CD4-positive, alpha-beta T cell treated with Interleukin-21 for 1 hour (primary cell): ENCODE data around the gene FCGR2B.
"Not testable (repeated sequence)": the region's sequence is repeated elsewhere in the genome, so short reads cannot be mapped to it uniquely, and the experiment has no call there.

Experiments
- DNase-seq: peaks from one replicate; pipeline ENCODE4 v3.0.0-alpha.2; 2020

Gene FCGR2B

GRCh38 chr1:161647507-161648360, 15.2 kb upstream of the FCGR2B start:
- DNase-seq = peak; percentile 48

DNA sequence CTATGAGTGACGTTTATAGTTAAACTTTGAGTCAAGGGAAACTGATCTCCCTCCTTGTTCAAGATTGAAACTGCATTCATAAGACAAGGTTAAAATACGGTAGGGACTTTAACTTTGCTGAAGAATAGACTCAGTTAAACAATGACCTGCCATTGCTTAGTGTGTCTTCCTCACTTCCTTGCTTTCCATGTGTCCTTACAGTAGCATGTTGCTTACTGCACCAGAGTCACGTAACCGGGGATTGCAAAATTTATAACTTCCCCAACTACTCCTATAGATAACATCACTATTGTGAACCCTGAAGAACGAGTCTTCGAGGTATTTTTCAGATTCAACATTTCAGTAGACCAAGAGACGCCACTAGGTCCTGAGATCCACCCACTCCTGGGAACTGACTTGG, 9.4 kb upstream of the FCGR2B start:
- not testable (repeated sequence) for DNase-seq

DNA sequence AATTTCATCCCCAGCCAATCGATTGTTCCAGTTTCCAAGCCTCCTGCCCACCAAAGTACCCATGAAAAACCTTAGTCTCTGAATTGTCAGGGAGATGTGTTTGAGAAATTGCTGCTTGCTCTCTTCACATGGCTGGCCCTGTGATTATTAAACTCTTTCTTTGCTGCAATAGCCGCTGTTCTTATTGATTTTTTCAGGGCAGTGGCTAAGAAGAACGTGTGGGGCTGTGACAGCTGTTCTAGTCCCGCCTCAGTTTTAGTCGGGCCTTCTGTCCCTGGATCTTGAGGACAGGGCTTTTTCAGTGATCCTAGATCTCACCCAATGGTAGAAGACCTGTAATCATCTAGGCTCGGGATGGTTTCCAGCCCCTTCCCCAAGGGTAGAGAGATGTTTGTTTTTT, 9.0 kb upstream of the FCGR2B start:
- not testable (repeated sequence) for DNase-seq

DNA sequence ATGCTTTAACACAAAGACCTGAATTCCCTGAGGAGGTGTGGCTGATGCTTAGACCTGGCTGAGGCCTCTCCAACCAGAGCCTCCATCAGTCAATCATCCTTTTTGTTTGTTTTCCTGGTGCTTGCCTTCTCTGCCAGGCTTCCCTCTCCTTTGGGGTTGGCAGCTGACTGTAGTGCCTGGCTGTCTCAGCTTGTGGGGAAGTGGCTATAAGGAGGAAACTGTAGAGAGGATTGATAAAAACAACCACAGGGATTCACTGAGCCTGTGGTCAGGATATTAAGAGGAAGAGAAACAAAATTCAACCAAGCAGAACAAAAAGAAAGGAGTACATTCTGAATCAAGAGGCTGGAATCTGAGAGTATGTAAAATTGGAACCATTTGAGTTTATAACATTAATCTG, 4.4 kb upstream of the FCGR2B start:
- not testable (repeated sequence) for DNase-seq

GRCh38 chr1:161661660-161662311, 1.2 kb upstream of the FCGR2B start:
- not testable (repeated sequence) for DNase-seq

- not testable (repeated sequence) for DNase-seq
Observed at GRCh38 chr1:161663569-161663968, 626 bp downstream of the FCGR2B start.

DNA sequence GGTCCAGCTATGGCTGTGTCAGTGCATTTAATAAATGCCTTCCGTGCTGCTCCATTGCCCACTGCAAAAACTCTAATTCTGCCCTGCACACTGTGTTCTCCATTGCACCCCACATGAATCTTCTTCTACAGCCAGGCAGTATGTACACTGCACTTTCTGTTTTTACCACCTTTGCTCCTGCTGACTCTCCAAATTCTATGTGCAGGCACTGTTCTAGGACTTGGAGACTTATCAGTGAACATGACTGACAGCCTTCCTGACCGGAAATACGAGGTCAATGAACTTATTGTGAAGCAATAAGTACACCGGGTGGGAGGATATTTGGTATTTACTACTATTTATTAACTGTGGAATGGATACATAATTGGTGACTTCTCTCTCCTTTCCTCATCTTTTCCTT, 1.7 kb downstream of the FCGR2B start:
- DNase-seq = not testable (repeated sequence)

DNA sequence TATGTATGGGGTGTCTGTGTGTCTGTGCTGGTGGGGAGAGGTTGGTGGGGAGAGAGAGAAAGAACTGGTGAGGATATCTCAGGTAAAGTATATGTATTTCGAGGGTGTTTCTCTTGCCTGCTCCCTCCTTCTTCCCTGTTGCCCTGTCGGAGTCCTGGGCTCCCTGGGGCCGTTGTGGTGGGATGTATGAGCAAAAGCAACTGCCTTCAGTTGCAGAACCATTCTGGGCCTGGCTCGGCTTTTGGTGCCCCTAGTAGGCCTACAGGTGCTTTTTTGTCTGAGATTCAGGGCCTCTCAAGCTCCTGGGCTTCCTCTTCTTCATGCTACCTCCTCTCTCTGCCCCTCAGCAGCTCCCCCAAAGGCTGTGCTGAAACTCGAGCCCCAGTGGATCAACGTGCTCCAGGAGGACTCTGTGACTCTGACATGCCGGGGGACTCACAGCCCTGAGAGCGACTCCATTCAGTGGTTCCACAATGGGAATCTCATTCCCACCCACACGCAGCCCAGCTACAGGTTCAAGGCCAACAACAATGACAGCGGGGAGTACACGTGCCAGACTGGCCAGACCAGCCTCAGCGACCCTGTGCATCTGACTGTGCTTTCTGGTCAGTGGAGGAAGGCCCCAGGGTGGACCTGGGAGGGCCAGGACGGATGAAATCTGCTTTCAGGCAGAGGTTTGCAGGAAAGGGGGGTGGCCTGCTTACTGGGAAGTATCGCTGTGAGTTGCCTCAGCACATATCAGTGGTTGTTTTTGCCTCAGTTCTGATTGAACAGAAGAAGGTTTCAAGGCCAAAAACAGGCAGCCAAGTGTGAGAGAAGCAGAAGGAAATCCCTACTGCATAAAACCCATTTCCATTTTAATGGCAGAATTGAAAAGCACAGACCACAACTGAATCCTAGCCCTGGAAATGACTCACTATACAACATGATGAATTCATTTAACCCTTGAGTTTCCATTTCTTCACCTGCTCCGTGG, 8.4 kb downstream of the FCGR2B start:
- DNase-seq = not testable (repeated sequence)

DNA sequence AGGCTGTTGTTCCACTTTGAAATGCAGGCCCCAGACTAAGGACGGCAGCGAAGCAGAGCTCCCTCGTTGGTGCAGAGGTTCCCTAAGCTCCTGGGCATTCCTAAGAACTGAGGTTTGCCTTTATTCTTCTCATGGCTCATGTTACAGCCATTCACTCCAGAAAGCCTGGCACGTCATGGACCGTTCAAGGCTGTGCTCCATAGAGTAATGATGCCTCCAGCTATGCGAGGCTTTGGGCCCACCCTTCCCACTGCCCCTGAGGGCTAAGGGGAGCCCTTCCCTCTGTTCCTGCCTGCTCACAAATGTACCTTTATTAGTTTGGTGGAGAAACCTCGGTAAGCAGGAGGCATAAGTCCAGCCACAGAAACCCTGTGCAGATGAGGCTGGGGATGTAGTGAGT, 10.5 kb downstream of the FCGR2B start:
- not testable (repeated sequence) for DNase-seq

- not testable (repeated sequence) for DNase-seq
Observed at GRCh38 chr1:161674447-161674846, 11.5 kb downstream of the FCGR2B start.

DNA sequence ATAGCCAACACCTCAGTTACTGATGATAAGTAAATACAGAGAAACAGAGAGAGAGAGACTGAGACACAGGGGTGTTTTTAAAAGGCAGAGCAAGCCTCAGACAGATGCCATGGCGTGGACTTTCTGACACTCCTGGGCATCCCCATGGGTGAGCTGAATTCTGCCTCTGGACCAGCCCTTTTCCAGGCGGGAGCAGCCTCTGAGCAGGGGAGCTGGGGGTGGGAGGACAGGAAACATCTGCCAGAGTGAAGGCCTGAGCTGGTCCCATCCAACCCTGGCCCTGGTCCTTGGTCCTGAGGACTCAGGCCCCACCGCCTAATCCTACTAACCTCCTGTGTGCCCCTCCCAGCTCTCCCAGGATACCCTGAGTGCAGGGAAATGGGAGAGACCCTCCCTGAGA, 12.0 kb downstream of the FCGR2B start:
- not testable (repeated sequence) for DNase-seq

DNA sequence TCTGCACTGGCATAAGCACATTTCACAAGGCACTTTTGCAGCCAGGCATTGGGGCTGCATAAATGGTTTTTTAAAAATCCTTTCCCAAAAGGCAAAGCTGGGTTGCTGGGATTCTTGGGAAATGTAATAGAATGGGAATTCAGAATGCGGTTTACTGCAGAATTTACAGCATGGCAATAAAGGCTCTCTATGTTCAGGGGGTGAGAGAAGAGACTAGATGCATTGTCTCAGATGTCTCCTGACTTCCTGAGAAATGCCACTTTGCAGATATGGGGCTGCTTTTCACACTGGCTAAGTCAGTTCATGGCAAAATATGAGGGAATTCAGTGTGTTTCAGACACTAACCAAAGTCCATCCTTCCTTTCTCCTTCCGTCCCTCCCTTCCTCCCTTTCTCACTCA, 13.5 kb downstream of the FCGR2B start:
- no peak for DNase-seq

- no peak for DNase-seq
Observed at GRCh38 chr1:161676958-161677689, 14.2 kb downstream of the FCGR2B start.

DNA sequence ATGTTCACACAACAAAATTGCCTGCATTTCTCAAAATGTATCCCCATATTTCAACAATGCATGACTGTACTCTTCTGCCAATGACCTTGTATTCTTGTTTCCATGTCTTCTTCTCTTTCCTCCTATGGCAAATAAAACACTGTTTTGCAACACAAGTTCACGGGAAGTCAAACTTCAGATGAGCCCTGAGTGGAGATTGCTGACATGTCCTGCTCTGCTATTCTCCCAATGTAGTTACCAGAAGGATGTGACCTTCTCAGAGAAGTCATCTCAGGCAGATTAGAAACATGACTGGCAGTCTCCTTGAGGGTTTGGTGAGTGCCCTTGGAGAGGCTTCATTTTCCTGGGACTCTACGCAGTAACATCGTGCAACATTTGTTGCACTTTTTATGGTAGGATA, 15.6 kb downstream of the FCGR2B start:
- no peak for DNase-seq

DNA sequence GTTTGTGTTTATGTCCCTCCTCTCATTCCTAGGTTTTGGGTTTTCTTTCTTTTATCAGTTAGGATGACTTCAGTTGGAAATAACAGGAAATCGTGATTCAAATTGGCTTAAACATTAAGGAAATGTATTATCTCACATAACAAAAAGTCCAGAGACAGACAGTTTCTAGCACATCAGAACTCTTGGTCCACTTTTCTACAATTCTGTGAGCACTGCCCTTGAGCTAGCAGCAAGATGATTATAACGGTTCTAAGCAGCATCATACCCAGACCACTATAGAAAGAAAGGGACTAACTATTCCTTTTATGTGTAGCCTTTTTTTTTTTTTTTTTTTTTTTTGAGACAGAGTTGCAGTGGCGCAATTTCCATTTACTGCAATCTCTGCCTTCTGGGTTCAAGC, 18.9 kb downstream of the FCGR2B start:
- no peak for DNase-seq

DNA sequence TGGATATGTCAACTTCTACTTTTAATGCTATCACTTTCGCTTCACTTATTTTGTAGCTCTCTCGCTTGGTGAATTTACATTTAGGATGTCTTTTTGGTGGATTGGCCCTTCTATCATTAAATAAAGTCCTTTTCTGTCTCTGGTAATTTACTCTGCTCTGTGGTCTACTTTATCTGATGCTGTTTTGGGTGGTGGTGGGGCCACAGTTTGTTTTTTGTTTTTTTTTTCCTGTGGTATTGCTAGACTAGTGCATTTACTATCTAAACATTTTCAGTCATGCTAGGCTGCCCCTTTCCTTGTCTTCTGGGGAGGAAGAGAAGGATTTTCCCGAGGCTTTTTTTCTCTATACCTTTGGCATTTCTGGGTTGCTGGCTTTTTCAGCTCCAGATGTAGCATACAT, 26.0 kb downstream of the FCGR2B start:
- DNase-seq = no peak

GRCh38 chr1:161691846-161692245, 28.9 kb downstream of the FCGR2B start:
- no peak for DNase-seq

DNA sequence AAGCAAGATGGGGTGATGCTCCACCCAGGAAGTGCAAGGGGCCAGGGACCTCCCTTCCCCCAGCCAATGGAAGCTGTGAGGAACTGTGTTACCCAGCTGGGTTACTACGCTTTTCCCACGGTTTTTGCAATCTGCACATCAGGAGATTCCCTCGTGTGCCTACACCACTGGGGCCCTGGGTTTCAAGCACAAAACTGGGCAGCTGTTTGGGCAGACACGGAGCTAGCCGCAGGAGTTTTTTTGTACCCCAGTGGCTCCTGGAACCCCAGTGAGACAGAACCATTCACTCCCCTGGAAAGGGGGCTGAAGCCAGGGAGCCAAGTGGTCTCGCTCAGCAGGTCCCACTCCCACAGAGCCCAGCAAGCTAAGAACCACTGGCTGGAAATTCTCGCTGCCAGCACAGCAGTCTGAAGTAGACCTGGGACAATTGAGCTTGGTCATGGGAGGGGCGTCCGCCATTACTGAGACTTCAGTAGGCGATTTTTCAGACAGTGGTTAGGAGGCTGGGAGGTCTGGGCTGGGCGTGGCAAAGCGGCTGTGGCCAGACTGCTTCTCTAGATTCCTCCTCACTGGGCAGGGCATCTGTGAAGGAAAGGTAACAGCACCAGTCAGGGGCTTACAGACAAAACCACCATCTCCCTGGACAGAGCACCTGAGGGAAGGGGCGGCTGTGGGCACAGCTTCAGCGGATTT, 30.2 kb downstream of the FCGR2B start:
- not testable (repeated sequence) for DNase-seq

- not testable (repeated sequence) for DNase-seq
Observed at GRCh38 chr1:161698302-161698701, 35.4 kb downstream of the FCGR2B start.

GRCh38 chr1:161702250-161702649, 39.3 kb downstream of the FCGR2B start:
- DNase-seq = no peak

GRCh38 chr1:161705537-161705936, 42.6 kb downstream of the FCGR2B start:
- no peak for DNase-seq

DNA sequence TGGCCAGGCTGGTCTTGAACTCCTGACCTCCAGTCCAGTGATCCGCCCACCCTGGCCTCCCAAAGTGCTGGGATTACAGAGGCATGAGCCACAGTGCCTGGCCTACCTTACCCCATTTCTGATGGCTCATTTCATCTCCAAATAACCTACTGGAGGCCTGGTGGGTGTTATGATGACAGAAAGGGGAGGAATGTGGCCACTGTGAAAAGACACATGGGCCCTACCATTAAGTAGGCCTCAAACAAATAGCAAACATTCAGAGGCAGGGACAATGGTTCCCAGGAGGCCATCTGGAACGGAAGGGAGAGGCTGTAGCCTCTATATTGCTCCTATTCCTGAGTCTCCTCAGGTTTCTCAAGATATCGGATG, 43.2 kb downstream of the FCGR2B start:
- no peak for DNase-seq
